ENCODE measurements around the gene KCNH5.

Gene KCNH5, protein sequence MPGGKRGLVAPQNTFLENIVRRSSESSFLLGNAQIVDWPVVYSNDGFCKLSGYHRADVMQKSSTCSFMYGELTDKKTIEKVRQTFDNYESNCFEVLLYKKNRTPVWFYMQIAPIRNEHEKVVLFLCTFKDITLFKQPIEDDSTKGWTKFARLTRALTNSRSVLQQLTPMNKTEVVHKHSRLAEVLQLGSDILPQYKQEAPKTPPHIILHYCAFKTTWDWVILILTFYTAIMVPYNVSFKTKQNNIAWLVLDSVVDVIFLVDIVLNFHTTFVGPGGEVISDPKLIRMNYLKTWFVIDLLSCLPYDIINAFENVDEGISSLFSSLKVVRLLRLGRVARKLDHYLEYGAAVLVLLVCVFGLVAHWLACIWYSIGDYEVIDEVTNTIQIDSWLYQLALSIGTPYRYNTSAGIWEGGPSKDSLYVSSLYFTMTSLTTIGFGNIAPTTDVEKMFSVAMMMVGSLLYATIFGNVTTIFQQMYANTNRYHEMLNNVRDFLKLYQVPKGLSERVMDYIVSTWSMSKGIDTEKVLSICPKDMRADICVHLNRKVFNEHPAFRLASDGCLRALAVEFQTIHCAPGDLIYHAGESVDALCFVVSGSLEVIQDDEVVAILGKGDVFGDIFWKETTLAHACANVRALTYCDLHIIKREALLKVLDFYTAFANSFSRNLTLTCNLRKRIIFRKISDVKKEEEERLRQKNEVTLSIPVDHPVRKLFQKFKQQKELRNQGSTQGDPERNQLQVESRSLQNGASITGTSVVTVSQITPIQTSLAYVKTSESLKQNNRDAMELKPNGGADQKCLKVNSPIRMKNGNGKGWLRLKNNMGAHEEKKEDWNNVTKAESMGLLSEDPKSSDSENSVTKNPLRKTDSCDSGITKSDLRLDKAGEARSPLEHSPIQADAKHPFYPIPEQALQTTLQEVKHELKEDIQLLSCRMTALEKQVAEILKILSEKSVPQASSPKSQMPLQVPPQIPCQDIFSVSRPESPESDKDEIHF

DNA sequence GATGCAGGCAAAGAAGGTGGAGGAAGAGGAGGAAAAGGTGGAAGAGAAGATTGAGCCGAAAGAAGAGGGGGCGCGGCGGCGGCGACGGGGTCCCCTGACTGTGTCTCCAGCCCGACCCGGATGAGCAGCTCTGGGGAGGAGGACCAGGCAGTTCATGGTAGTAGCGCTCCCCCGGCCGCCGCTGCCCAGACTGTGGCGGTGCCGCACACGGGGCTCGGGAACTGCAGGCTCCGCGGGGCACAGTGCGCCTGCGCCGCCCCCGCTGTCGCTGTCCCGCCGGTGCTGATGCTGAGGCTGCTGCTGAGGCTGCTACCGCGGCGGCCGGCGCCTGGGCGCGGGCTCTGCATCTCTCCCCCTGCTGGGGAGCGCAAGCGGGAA is at the start of gene KCNH5:
TSS of gene KCNH5 (minus strand) at position 225 of the 378 bp plus-strand sequence. CDS start 272 bp downstream, outside the sequence.
- DNase-seq = peak; percentile 48

DNA sequence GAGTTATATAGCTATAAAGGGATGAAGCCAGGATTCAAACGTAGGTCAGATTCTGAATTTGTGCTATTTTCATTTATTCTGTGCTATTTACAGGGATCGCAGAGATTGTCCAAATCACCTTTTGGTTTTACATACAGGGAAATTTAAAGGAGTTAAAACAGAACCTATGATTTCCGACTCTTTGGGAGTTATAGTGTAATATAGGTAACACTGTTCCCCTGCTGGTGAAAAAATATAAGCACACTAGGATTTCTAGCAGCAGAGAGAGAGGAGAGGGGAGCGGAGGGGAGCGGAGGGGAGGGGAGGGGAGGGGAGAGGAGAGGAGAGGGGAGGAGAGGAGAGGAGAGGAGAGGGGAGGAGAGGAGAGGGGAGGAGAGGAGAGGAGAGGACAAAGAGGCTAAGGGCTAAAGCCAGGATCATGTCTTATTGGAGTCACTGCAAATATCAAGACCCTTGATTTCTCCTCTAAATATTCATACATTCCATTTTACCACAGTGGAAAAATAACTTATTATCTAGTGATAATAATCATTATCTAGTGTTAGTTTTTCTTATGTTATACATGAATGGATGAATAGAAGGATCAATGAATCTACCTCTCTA is 46.2 kb upstream of the KCNH5 start:
- no peak for DNase-seq

DNA sequence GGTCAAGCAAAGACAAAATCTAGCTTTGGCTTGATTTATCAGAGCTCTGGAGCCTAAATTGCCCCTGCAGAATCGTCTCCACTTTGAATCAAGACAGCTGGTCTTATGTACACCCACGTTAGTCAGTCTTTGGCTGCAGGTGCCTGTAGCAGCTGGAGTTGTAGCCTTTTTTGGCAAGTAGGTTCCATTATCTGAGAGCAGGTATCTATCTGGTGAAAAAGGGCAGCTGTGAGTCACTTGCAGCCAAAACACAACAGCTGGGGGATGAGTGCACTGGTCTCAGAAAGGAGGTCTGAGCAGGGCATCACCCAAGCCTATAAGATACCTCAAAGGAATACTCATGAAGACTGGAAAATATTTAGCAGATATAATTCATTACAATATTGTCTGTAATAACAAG is 43.6 kb upstream of the KCNH5 start:
- peak; percentile 40 for DNase-seq

DNA sequence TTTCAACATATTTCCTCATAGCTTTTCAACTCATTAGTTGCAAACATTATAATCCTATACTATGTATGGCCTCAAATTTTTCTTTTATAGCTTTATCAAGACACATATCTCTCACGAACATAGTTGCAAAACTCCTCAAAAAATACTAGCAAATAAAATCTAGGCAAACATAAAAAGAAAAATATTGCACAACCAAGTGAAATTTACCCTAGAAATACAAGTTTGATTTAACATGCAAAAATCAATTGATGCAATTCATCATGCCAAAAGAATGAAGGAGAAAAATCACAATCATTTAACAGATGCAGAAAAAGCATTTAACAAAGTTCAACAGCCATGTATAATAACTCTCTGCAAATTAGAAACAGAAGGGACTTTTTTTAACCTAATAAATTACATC is 33.3 kb upstream of the KCNH5 start:
- no peak for DNase-seq

DNA sequence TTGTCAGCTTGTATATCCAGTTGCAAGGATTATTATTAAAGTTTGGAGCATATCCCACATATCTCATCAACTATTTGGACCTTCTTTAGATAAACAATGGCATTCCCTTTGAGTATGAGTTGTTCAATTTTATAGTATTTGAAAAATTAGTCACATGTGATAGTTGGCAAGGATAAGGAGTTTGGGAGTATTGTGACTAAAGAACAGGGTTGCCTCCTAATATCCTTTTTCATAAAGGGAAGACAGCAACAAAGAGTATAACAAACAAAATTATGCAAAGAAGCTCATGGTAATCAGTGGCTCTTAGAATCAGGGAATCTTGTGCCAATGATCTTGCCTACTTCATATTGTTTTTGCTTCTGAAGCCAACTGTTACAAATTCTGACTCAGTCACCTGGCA is 31.2 kb upstream of the KCNH5 start:
- DNase-seq = no peak

DNA sequence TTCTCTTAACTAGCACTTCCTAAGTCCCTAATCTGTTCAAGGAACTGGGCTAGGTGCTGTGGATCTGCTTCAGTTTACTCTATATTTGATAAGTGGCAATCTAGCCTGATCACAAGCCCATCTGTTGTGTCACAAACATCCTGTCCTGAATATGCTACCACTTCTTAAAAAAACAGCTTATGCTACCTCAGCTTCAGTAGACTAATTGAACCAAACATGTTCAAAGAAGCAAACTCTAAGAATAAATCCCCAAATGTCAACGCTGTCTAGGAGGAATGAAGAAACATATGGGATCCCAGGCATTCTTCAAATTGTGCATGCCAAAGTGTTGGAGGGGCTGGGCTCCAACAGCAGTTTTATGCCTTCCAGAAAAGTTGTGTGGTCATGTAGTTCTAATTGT is 10.4 kb upstream of the KCNH5 start:
- DNase-seq = no peak

DNA sequence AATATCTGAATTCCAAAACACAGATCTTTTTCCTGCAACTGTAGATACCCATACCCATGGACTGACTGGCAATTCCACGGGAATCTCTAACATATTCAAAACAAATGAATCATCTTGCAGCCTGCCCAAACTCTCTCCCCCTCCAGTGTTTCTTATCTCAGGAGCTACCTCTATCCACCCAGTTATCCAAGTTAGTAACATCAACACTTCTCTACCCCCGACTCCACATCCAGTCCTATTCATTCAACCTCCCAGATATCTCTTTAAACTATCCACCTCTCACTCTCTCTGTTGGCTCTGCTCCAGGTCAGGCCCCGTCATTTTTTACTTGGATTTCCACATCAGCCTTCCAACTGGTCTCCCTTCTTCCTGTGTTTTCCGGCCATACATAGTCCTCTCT is 6.7 kb upstream of the KCNH5 start:
- DNase-seq = no peak

DNA sequence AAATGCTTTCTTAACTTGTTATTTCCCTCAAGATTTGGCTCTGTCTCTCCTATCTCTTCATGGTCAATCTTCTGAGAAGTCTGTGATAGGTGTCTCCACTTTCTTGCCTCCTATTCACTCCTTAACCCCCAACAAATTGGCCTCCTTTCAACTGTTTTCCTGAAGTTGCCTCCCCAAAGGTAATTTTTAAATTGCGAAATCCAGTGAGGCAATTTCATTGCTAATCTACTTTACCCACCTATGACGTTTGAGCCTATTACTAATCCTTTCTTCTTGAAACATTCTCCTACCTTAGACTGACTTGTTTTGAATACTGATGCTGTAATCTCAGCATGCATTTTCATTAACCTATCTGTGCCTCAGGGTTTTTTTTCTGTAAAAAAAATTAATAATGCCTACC is 6.0 kb upstream of the KCNH5 start:
- no peak for DNase-seq

DNA sequence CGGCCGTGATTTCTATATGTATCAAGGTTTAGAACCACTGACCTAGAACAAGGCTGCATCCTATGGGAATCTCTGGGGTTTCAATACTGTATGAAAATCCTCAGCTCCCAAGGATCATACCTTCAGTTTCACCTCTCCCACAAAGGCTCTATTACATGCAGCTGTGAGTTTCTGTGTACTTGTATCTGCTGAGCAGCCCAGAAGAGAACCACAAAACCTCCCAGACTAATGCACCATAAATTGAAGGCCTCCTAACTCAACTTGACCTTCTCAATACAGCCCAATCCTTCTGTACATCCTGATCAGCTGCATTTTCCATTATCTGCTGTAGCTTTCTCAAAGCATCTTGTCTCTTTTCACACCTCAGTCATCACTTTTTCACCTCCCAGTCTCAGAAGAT is 5.4 kb upstream of the KCNH5 start:
- DNase-seq = no peak

DNA sequence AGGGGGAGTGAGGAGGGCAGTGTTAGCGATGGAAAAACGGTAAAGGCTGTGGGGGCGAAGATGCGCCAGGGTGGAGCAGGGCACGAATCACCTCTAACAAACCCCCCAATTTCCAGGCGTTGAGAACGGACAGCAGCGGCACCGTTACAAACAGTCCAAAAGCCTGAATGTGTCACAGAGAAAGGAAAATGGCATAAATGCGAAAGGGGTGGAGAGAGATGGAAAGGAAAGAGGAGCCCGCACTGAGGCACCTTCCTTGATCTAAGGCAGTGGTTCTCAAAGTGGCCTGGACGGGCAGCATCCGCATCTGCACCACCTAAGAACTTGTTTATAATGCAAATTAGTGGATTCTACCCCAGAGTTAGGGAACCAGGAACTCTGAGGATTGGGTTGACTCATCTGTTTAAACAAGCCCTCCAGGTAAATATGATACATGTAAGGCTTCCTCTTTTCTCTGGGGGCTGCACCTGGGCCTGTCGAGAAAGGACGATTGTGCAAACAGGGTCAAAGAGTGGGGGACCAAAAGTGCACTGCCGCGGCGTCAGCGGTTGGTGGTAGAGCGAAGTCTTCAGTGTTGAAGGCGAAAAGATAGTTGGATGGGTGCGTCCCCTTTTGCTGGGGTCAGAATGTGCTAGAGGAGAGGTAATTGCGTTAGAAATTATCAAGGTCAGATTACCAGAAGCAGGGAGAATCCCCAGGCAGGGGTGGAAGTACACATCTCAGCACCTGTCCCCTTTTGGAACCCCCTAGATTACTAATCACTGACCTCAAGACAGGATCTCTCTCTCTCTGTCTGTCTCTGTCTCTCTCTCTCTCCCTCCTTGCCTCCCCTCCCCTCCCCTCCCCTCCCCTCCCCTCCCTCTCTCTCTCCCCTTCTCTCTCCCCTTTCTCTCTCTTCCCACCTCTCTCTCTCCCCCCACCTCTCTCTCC is 1.3 kb upstream of the KCNH5 start:
- DNase-seq = no peak

DNA sequence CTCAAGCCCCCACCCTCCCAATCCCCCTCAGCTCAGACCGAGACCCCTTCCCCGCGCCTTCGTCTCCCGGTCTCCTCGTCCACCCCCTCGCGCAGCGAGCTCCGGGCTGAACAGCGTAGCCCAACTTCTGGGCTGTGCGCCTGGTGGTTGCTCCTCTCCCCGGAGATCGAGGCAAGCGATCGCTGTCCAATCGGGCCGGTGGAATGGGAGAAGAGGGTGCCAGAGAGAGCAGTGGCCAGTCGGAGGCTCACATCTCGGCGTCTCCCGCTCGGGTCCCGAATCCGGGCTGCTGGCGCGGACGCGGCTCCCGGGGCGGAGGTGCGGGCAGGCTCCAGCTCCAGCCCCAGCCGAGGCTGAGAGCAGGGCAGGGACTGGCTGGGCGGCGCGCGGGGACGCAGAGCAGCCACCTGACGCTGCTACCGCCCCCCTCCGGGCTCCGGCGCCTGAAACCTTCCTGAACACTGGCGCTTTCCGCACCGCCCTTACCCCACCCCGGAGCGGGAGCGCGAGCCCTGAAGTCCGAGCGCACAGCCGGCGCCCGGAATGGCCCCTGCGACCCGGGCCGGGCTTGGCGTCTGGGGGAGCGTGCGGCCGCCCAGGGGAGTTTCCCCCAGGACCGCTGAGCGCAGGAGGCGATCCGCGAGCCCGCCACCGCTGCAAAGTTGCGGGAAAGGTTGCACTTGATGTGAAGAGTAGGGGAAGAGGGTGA is 508 bp upstream of the KCNH5 start:
- DNase-seq = peak; percentile 46

DNA sequence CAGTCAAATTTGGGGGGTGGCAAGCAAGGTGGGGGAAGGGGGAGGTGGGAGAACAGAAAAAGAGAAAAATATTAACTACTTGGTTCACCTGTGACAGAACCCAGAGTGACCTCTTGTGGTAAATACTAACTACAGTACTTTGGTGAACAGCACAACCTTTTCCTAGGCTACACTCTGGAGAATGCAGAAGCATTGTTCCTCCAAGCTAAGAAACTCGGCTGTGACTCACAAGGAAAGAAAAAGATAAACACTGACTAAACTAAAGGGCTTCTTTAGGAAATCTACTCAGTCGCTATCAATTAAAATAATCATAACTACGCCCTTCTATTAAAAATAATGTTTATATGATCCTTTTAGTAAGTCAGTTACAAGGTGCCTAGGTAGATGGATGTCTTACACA is 5.4 kb downstream of the KCNH5 start:
- no peak for DNase-seq

DNA sequence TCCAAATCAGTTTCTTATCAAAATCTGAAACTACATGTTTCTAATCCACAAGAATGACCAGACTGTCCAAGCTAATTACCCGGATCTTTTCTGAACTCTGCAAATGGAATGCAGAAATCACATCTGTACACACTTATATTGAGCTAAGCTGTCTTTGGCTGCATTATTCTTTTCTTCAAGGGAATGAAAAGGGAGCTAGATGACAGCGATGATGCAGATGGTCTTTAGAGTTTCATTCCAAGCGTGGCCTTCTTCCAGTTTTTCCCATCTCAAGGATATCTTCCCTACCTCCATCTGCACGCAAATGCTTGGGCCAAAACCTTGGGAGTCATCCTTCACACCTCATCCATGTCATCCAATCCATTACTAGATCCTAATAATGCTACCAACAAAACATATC is 12.6 kb downstream of the KCNH5 start:
- DNase-seq = no peak

DNA sequence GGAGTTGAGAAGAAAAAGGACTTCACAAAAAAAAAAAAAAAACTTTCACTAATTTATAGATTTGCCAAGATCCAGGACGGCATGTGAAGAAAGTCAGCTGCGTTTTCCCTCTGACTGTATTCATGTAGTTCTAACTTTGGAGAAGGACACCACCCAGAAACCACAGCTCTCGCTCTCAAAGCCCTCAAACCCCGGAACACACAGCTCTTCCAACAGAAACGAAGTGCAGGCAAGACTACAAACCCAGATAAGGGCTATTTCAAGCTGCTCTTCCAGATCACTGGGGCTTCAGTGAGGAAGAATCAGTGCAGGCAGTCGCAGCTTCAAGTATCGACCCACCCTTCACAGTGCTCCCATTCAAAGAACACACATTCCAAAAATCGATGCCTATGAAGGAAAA is 13.2 kb downstream of the KCNH5 start:
- DNase-seq = no peak

DNA sequence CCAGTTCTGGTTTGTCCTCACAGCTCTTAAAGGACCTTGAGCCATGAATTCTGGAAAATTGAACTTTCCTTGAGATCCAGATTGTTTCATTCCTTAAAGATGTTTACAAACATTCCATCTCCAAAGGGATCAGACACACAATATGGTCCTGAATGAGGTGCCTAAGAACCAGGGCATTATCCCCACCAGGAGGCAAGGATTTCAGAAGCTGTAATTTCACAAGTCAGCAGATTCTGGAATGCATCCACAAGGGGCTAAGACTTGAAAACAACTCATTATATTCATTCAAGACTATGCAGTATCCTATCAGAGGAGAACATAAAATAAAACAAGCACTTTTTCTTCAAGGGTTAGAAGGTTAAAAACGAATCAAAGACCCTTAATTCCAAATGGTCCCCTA is 15.1 kb downstream of the KCNH5 start:
- DNase-seq = no peak

DNA sequence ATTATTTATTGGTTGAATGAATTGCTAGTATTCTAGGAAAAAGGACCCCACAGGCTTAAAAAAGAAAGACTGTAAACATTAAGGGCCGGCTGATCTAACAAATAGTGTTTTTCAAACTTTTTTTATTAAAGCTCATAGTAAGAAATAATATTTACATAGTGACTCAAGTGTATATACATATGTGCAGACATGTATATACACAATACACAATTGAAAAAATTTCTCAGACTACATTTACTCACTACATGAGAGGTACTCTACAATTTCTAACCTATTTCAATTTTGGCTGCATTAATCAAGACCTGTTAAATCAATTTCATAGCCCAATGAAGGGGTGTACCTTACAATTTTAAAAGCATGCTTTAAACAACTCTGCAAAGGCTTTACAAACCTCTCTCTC is 17.5 kb downstream of the KCNH5 start:
- DNase-seq = no peak

DNA sequence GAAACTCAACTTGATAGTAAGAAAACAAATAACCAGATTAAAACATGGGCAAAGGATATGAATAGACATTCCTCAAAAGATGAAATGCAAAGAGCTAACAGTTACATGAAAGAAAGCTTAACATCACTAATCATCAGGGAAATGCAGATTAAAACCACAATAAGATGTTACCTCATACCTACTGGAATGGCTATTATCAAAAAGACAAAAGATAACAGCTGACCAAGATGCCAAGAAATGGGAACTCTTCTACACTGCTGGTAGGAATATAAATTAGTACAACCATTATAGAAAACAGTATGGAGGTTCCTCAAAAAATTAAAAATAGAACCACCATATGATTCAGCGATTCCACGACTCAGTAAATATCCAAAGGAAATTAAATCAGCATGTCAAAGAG is 18.8 kb downstream of the KCNH5 start:
- DNase-seq = no peak

DNA sequence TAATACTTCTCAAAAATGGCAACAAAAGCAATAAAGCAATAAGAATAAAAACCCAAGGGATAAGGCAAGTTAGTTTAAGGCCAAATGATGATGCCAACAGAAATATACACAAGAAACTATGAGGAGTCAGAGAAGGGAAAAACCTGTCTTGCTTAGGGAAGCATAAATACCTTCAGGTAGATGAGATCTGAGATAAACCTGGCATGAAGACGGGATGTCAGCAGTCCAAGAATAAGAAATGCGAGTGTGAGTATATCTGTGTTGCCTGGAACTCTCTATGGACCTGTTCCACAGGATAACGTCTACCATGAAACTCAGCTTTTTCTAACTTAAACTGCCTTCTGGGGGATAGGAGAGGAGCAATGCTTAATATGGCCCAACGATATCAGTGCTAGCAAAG is 30.6 kb downstream of the KCNH5 start:
- no peak for DNase-seq

DNA sequence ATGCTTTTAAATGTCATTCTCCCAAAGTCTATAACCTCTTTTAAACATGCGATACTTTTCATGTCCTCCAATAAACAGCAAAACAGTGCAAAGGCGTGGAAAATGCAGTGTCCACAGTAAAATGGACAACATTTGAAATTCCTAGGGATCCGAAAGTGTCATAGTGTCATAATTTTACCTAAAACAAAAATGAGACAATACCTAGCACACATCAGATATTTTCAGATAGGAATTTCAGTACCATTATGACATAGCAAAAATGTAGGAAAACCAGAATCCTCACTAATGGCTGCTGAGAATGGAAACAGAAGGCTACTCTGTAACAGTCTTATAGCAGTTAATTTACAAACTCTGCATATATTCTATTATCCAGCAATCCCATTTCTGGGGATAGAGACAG is 33.1 kb downstream of the KCNH5 start:
- DNase-seq = no peak

DNA sequence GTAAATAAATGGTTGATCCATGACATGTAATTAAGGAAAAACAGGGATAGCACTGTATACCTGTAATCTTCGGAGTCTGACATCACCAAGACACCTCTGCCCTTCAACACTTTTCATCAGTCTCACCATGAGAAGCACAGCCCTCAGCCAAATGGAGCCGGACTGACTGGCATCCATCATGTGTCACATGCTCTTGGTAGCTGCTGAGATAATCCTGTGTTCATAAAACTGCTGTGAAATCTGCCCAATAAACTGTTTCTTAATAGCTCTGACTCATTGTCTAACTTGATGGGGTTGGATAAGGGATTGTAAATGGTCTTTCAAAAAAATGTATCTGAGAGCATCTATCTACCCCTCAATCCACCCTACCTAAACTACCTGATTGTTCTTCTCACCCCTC is 33.6 kb downstream of the KCNH5 start:
- DNase-seq = no peak

DNA sequence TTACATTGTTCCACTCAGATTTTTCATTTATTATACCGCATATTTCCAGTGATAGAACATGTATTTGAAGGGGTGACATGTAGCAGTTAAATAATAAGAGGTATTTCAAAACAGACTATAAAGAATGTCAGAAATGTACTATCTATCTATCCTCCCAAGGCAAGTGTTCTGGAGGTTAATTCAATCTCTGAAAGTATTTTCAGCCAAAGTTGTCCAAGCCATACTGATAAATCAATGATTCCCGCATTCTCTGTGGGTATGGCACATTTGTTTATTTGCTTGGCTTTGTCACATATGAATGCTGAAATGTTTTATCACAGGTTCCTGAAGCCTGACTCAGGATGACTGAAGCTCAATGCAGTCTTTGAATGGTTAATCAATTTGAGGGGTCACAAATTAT is 35.8 kb downstream of the KCNH5 start:
- no peak for DNase-seq

DNA sequence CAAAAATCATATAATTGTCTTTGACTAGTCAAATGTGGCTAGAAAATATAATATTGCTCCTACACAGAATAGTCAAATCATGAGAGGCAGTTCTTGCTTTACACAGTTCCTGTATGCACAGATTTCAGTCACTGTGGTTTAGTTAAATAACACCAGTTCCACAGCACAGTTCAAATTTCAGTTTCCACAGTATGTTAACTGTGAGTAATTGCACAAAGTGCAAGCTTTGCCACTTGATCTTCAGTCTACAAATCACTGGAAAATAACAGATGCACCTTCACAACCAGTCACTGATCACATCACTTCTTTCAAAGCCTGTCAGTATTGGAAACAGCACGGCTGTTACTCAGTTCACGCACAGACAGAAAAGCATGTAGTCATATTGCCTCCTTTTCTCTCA is 38.7 kb downstream of the KCNH5 start:
- DNase-seq = no peak
